Ecto neural progenitor cell (in vitro differentiated cells): Measurements from ENCODE around the gene PCDHA6.
A peak's percentile ranks its signal among the peaks of the same experiment; 100 is the strongest.
"Not testable (repeated sequence)": the region's sequence is repeated elsewhere in the genome, so short reads cannot be mapped to it uniquely, and the experiment has no call there.

Experiments used
- DNase-seq: peaks from one replicate; pipeline ENCODE4 v3.0.0-alpha.2; 2018; ENCODE audit warnings: low spot score

PCDHA6 gene, protein sequence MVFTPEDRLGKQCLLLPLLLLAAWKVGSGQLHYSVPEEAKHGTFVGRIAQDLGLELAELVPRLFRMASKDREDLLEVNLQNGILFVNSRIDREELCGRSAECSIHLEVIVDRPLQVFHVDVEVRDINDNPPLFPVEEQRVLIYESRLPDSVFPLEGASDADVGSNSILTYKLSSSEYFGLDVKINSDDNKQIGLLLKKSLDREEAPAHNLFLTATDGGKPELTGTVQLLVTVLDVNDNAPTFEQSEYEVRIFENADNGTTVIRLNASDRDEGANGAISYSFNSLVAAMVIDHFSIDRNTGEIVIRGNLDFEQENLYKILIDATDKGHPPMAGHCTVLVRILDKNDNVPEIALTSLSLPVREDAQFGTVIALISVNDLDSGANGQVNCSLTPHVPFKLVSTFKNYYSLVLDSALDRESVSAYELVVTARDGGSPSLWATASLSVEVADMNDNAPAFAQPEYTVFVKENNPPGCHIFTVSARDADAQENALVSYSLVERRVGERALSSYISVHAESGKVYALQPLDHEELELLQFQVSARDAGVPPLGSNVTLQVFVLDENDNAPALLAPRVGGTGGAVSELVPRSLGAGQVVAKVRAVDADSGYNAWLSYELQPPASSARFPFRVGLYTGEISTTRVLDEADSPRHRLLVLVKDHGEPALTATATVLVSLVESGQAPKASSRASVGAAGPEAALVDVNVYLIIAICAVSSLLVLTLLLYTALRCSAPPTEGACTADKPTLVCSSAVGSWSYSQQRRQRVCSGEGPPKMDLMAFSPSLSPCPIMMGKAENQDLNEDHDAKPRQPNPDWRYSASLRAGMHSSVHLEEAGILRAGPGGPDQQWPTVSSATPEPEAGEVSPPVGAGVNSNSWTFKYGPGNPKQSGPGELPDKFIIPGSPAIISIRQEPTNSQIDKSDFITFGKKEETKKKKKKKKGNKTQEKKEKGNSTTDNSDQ

GRCh38 chr5:140827704-140828361 is at the start of gene PCDHA6:
TSS of gene PCDHA6 (plus strand) at chr5:140827960. CDS start at chr5:140828092, 132 bp downstream.
- DNase-seq: no peak

GRCh38 chr5:140780512-140780911 is 47.2 kb upstream of the PCDHA6 start:
- DNase-seq: no peak

DNA sequence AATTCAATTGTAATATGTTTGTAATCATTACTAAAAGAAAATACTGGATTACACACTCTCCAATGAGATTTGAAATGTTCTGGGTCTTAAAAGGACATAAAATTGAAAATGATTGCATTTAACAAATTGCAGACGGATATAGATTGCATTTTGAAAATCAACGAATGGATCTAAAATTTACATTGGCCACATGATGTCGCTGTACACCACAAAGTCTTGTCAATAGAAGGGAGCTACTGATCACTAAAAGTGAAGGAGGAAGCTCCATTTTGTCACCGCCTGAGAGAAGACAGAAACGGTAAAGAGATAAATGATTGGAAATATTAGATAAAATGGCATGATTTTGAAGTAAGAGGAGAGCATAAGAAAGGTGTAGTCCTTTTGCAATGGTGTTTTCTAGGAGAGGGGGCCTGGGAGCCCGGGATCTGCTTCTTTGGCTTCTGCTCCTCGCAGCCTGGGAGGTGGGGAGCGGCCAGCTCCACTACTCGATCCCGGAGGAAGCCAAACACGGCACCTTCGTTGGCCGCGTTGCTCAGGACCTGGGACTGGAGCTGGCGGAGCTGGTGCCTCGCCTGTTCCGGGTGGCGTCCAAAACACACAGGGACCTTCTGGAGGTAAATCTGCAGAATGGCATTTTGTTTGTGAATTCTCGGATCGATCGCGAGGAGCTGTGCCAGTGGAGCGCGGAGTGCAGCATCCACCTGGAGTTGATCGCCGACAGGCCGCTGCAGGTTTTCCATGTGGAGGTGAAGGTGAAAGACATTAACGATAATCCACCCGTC is 41.7 kb upstream of the PCDHA6 start, which contains the start of gene PCDHA1:
PCDHA1 (plus strand) TSS at position 236 of the 782 bp plus-strand sequence.
- DNase-seq: no peak

DNA sequence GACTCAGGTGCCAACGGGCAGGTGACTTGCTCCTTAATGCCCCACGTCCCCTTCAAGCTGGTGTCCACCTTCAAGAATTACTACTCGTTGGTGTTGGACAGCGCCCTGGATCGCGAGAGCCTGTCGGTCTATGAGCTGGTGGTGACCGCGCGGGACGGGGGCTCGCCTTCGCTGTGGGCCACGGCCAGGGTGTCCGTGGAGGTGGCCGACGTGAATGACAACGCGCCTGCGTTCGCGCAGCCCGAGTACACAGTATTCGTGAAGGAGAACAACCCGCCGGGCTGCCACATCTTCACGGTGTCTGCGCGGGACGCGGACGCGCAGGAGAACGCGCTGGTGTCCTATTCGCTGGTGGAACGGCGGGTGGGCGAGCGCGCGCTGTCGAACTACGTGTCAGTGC is 40.3 kb upstream of the PCDHA6 start:
- DNase-seq: not testable (repeated sequence)

DNA sequence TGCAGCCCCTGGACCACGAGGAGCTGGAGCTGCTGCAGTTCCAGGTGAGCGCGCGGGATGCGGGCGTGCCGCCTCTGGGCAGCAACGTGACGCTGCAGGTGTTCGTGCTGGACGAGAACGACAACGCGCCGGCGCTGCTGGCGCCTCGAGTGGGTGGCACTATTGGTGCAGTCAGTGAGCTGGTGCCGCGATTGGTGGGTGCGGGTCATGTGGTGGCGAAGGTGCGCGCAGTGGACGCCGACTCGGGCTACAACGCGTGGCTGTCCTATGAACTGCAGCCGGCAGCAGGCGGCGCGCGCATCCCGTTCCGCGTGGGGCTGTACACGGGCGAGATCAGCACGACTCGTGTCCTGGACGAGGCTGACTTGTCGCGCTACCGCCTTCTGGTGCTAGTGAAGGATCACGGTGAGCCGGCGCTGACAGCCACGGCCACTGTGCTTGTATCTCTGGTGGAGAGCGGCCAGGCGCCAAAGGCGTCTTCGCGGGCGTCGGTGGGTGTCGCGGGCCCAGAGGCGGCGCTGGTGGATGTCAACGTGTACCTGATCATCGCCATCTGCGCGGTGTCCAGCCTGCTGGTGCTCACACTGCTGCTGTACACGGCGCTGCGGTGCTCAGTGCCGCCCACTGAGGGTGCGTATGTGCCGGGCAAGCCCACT is 39.8 kb upstream of the PCDHA6 start:
- not testable (repeated sequence) for DNase-seq

- DNase-seq: no peak
Measured at GRCh38 chr5:140791089-140791488, 36.7 kb upstream of the PCDHA6 start.

DNA sequence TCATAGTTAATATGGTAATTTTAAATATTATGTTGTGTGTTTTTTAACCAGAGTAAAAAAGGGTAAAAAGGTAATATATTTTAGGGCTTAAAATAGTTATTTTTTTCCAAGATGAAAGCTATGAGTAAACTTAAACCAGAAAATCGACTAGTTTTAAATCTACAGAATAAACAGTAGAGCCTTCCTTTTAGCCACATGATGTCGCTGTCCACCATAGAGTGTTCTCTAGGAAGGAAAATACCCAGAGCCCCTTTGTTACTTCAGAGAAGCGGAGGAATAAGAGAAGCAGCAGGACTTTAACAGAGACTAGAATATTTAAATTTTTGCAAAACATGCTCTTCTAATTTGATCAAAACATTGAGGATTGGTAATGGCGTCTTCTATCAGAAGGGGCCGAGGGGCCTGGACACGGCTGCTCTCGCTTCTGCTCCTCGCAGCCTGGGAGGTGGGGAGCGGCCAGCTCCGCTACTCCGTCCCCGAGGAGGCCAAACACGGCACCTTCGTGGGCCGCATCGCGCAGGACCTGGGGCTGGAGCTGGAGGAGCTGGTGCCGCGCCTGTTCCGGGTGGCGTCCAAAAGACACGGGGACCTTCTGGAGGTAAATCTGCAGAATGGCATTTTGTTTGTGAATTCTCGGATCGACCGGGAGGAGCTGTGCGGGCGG is 33.0 kb upstream of the PCDHA6 start, which contains the start of gene PCDHA2:
PCDHA2 (plus strand) TSS at position 258 of the 664 bp plus-strand sequence.
- no peak for DNase-seq

- no peak for DNase-seq
Measured at GRCh38 chr5:140795259-140795641, 32.5 kb upstream of the PCDHA6 start.

DNA sequence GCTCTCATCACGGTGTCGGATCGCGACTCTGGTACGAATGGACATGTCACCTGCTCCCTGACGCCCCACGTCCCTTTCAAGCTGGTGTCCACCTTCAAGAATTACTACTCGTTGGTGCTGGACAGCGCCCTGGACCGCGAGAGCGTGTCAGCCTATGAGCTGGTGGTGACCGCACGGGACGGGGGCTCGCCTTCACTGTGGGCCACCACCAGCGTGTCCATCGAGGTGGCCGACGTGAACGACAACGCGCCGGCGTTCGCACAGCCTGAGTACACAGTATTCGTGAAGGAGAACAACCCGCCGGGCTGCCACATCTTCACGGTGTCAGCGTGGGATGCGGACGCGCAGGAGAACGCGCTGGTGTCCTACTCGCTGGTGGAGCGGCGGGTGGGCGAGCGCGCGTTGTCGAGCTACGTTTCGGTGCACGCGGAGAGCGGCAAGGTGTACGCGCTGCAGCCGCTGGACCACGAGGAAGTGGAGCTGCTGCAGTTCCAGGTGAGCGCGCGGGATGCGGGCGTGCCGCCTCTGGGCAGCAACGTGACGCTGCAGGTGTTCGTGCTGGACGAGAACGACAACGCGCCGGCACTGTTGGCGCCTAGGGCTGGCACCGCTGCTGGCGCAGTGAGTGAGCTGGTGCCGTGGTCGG is 31.6 kb upstream of the PCDHA6 start:
- DNase-seq: not testable (repeated sequence)

DNA sequence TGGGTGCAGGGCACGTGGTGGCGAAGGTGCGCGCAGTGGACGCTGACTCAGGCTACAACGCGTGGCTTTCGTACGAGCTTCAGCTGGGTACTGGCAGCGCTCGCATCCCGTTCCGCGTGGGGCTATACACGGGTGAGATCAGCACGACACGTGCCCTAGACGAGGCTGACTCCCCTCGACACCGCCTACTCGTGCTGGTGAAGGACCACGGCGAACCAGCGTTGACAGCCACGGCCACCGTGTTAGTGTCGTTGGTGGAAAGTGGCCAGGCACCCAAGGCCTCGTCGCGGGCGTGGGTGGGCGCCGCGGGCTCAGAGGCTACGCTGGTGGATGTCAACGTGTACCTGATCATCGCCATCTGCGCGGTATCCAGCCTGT is 31.1 kb upstream of the PCDHA6 start:
- no peak for DNase-seq

DNA sequence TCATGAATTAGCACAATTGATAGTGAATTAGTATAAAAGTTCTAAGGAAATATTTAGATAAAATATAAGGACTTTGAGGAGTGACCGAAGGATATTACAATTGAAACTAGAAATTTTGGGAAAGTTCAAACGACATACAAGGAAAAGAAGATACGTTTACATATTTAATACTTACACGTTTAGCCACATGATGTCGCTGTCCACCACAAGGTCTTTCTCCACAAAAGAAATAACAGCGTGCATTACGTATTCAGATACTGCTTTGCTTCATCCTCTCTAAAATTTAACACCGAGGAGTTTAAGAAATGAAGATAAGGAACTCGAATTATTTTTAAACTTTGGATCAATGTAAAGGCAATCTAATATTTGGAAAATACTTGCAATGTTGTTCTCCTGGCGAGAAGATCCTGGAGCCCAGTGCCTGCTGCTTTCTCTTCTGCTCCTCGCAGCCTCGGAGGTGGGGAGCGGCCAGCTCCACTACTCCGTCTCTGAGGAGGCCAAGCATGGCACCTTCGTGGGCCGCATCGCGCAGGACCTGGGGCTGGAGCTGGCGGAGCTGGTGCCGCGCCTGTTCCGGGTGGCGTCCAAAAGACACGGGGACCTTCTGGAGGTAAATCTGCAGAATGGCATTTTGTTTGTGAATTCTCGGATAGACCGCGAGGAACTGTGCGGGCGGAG is 26.8 kb upstream of the PCDHA6 start, which contains the start of gene PCDHA3:
PCDHA3 (plus strand) TSS at position 242 of the 678 bp plus-strand sequence.
- no peak for DNase-seq

GRCh38 chr5:140801494-140801841 is 26.3 kb upstream of the PCDHA6 start:
- DNase-seq: no peak

DNA sequence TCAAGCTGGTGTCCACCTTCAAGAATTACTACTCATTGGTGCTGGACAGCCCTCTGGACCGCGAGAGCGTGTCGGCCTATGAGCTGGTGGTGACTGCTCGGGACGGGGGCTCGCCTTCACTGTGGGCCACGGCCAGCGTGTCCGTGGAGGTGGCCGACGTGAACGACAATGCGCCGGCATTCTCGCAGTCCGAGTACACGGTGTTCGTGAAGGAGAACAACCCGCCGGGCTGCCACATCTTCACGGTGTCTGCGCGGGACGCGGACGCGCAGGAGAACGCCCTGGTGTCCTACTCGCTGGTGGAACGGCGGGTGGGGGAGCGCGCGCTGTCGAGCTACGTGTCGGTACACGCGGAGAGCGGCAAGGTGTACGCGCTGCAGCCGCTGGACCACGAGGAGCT is 25.4 kb upstream of the PCDHA6 start:
- not testable (repeated sequence) for DNase-seq

GRCh38 chr5:140802781-140803271 is 24.9 kb upstream of the PCDHA6 start:
- no peak for DNase-seq

DNA sequence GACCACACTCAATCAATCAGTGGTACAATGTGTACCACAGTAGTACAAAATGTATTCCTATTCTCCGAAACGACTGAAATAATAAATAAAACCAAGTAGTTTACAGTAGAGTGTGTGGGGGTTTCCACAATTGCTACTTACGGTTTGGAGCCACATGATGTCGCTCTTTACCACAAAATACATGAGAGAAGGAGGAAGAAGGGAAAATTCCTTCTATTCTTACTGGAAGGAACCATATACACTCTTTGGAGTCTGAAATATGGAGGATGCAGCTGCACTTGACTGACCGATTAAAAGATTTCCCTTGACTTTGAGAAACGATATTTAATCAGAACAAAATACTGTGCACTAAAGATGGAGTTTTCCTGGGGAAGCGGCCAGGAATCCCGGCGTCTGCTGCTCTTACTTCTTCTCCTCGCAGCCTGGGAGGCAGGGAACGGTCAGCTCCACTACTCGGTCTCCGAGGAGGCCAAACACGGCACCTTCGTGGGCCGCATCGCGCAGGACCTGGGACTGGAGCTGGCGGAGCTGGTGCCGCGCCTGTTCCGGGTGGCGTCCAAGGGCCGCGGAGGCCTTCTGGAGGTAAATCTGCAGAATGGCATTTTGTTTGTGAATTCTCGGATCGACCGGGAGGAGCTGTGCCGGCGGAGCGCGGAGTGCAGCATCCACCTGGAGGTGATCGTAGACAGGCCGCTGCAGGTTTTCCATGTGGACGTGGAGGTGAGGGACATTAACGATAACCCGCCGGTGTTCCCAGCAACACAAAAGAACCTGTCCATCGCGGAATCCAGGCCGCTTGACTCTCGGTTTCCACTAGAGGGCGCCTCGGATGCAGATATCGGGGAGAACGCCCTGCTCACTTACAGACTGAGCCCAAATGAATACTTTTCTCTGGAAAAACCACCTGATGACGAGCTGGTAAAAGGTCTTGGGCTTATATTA is 20.7 kb upstream of the PCDHA6 start, which contains the start of gene PCDHA4:
PCDHA4 (plus strand) TSS at position 235 of the 942 bp plus-strand sequence.
- DNase-seq: peak; percentile 81

- DNase-seq: not testable (repeated sequence)
Measured at GRCh38 chr5:140808241-140808888, 19.4 kb upstream of the PCDHA6 start.

GRCh38 chr5:140808889-140809291 is 18.9 kb upstream of the PCDHA6 start:
- no peak for DNase-seq
